Gastroesophageal sphincter (tissue), 3 donors: ENCODE data around the gene ARHGAP26.

ENCODE experiments used
- EP300 ChIP-seq: sonication (generic); formaldehyde crosslinking; IDR thresholded peaks from one replicate; pipeline ENCODE4 v1.6.1; 2017; ENCODE audit warnings: antibody characterized with exemption, mild to moderate bottlenecking
- TF ChIP-seq, protein P1 (sequence below), 4 experiments: fragments of 200-600 bp in 2 of 4; fragments of 450-650 bp in 2 of 4; sonication (generic) in 1 of 4; IDR thresholded peaks; one replicate each; pipeline ENCODE4 v1.5.1; 2017 to 2019; ENCODE audit warnings: antibody characterized with exemption in 4 of 4, mild to moderate bottlenecking in 2 of 4, moderate library complexity in 2 of 4

DNA sequence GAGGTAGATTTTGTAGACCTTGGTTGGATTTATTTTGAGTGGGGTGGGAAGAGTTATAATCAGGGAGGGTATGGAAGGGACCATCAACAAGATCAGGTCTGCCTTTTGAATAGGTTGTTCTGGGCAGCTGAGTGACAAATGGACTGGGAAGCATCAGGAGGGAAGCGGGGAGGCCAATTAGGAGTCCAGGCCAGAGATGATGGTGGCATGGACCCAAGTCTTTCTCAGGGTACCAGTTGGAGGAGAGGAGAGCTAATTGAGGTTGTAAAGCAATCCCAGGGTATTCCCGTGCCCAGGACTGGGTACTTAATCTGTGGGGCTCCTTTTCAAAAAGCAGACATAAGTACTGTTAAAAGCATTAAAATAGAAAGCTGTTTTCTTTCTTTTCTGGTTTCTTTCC lies 88.9 kb downstream of the ARHGAP26 start:
- TF ChIP-seq EP300, result no peak
- TF ChIP-seq, protein P1, sequence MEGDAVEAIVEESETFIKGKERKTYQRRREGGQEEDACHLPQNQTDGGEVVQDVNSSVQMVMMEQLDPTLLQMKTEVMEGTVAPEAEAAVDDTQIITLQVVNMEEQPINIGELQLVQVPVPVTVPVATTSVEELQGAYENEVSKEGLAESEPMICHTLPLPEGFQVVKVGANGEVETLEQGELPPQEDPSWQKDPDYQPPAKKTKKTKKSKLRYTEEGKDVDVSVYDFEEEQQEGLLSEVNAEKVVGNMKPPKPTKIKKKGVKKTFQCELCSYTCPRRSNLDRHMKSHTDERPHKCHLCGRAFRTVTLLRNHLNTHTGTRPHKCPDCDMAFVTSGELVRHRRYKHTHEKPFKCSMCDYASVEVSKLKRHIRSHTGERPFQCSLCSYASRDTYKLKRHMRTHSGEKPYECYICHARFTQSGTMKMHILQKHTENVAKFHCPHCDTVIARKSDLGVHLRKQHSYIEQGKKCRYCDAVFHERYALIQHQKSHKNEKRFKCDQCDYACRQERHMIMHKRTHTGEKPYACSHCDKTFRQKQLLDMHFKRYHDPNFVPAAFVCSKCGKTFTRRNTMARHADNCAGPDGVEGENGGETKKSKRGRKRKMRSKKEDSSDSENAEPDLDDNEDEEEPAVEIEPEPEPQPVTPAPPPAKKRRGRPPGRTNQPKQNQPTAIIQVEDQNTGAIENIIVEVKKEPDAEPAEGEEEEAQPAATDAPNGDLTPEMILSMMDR (IDR thresholded peaks at IDR 0.05), result no peak
